Lung (tissue), 12 donors: ENCODE results near the gene RASSF10. TPM values are rescaled to one million over a fixed set of nuclear protein-coding genes. Genes with fewer than 3 reads are reported as not detected.

ENCODE experiments used
- ATAC-seq: fragments of 200-7000 bp; cut with Tn5 transposase; one replicate; pipeline ENCODE4 v1.9.1; 2020; ENCODE audit warnings: moderate number of reproducible peaks; ENCODE audit not compliant: insufficient read depth, low FRiP score
- DNase-seq, 3 donors: peaks; one replicate each; pipeline ENCODE4 v3.0.0-alpha.2; 2013 to 2017
- H3K27ac ChIP-seq, 2 donors: one replicate each; pipeline ENCODE4 v1.5.1; 2013; ENCODE audit warnings: mild to moderate bottlenecking in 2 of 2, moderate library complexity in 2 of 2, control low read depth in 1 of 2, inconsistent platforms in 1 of 2, low read depth in 1 of 2, low read length in 1 of 2
- H3K27me3 ChIP-seq, 3 donors: one replicate each; pipeline ENCODE4 v1.5.1; 2013; ENCODE audit warnings: low read length in 2 of 3; ENCODE audit not compliant: control insufficient read depth in 3 of 3, insufficient read depth in 3 of 3
- H3K36me3 ChIP-seq, 4 donors: one replicate each; pipeline ENCODE4 v1.5.1; 2013; ENCODE audit warnings: low read length in 4 of 4, mild to moderate bottlenecking in 1 of 4, moderate library complexity in 1 of 4; ENCODE audit not compliant: control insufficient read depth in 4 of 4, insufficient read depth in 4 of 4
- H3K4me1 ChIP-seq, 5 donors: one replicate each; pipeline ENCODE4 v1.5.1; 2013; ENCODE audit warnings: low read length in 5 of 5, mild to moderate bottlenecking in 2 of 5, moderate library complexity in 1 of 5; ENCODE audit not compliant: control insufficient read depth in 5 of 5, insufficient read depth in 5 of 5
- H3K4me3 ChIP-seq: one replicate; pipeline ENCODE4 v1.5.1; 2013; ENCODE audit warnings: mild to moderate bottlenecking, control low read depth, moderate library complexity
- H3K9ac ChIP-seq, 2 donors: one replicate each; pipeline ENCODE4 v1.5.1; 2013; ENCODE audit warnings: low read length in 2 of 2, control low read depth in 1 of 2; ENCODE audit not compliant: insufficient read depth in 1 of 2
- H3K9me3 ChIP-seq, 4 donors: one replicate each; pipeline ENCODE4 v1.5.1; 2013; ENCODE audit warnings: low read length in 3 of 4, mild to moderate bottlenecking in 1 of 4, moderate library complexity in 1 of 4; ENCODE audit not compliant: control insufficient read depth in 4 of 4, insufficient read depth in 3 of 4
- CTCF ChIP-seq: IDR thresholded peaks from 2 replicates; pipeline ENCODE4 v1.5.1; 2012; ENCODE audit warnings: mild to moderate bottlenecking; ENCODE audit errors: control extremely low read depth, extremely low read depth
- WGBS, 2 donors: extraction: QIAGEN DNeasy Blood & Tissue Kit; methylation state at CpG; one replicate each; pipeline ENCODE4 v1.1.7; 2013; 5-methylcytosine and 5-hydroxymethylcytosine counted together
- polyA plus RNA-seq, 2 donors: library from polyadenylated mRNA; stranded (reverse); fragments of 200-250 nt; gene quantifications; one replicate each; pipeline ENCODE4 v1.2.1, GENCODE V29; 2013
- total RNA-seq, 2 donors: library from RNA; depleted of rRNA in 1 of 2; stranded (reverse); fragments of >200 nt in 1 of 2; gene quantifications; one replicate each; pipeline ENCODE4 v1.2.1, GENCODE V29; 2014 to 2021
- donor health status: control.
- donor health status: control.
- donor health status: Bipolar disorder and iron deficiency.
- donor health status: healthy.
- donor health status: DM: yes; HTN: yes; CAD: no.

RASSF10 gene
- total and polyA plus RNA-seq, 4 donors, result 1.7 to 12.2 (median 6.1) TPM

- DNase-seq (no peak), ATAC-seq (no peak)
- TF ChIP-seq CTCF, result no peak
- Histone ChIP-seq H3K9ac (no peak overlapping the region), H3K9me3 (no peaks in the 10 kb centered on the region), H3K27me3 (peaks cover 3 to 44% (median 32%) of the 10 kb centered on the region in 3 donors), H3K4me1 (peaks cover 0 to 6% (median 2%) of the 10 kb centered on the region in 5 donors), H3K36me3 (no peaks in the 10 kb centered on the region), H3K4me3 (no peak overlapping the region), H3K27ac (no peak overlapping the region)
Observed at GRCh38 chr11:13016415-13016814, 7.3 kb downstream of the RASSF10 start.

GRCh38 chr11:13019313-13019712, 10.2 kb downstream of the RASSF10 start:
- 89 to 95% methylated on average over 4 of the region's 4 CpGs for WGBS, 2 donors

GRCh38 chr11:13023423-13023822, 14.3 kb downstream of the RASSF10 start:
- Histone ChIP-seq H3K27me3 (peaks cover 0 to 8% (median 0%) of the 10 kb centered on the region in 3 donors), H3K36me3 (no peaks in the 10 kb centered on the region), H3K9me3 (no peaks in the 10 kb centered on the region), H3K27ac (no peak overlapping the region), H3K4me3 (no peak overlapping the region), H3K9ac (no peak overlapping the region), H3K4me1 (no peaks in the 10 kb centered on the region)
- ATAC-seq, result no peak
- TF ChIP-seq CTCF, result no peak
- WGBS, 2 donors, result 66 to 87% methylated on average over 5 of the region's 5 CpGs
- DNase-seq, result no peak

More at GRCh38 chr11:13019313-13019712, 10.2 kb downstream of the RASSF10 start:
- Histone ChIP-seq H3K27me3 (peaks cover 0 to 19% (median 16%) of the 10 kb centered on the region in 3 donors), H3K36me3 (no peaks in the 10 kb centered on the region), H3K4me3 (no peak overlapping the region), H3K9ac (no peak overlapping the region), H3K27ac (no peak overlapping the region), H3K9me3 (no peaks in the 10 kb centered on the region), H3K4me1 (no peaks in the 10 kb centered on the region)
- no peak for DNase-seq
- TF ChIP-seq CTCF, result no peak
- ATAC-seq, result no peak

- no peak for ATAC-seq
- H3K27ac ChIP-seq, result no peak overlapping the region
Observed at GRCh38 chr11:13026722-13027121, 17.6 kb downstream of the RASSF10 start.

More at GRCh38 chr11:13026722-13027121, 17.6 kb downstream of the RASSF10 start:
- H3K36me3 ChIP-seq, result no peaks in the 10 kb centered on the region
- no peak for TF ChIP-seq CTCF
- no peak overlapping the region for H3K9ac ChIP-seq
- H3K27me3 ChIP-seq, result no peaks in the 10 kb centered on the region
- no peaks in the 10 kb centered on the region for H3K9me3 ChIP-seq
- H3K4me1 ChIP-seq, result peaks cover 0 to 6% (median 0%) of the 10 kb centered on the region in 5 donors
- WGBS, 2 donors, result 91 to 94% methylated on average over 4 of the region's 4 CpGs
- no peak overlapping the region for H3K4me3 ChIP-seq
- no peak for DNase-seq
